Measurements from ENCODE around the gene UBE2C. TPM values are rescaled to one million over a fixed set of nuclear protein-coding genes. Genes with fewer than 3 reads are reported as not detected.

The UBE2C gene
- total RNA-seq, 1 experiment from 2014 or later = 268 TPM

DNA sequence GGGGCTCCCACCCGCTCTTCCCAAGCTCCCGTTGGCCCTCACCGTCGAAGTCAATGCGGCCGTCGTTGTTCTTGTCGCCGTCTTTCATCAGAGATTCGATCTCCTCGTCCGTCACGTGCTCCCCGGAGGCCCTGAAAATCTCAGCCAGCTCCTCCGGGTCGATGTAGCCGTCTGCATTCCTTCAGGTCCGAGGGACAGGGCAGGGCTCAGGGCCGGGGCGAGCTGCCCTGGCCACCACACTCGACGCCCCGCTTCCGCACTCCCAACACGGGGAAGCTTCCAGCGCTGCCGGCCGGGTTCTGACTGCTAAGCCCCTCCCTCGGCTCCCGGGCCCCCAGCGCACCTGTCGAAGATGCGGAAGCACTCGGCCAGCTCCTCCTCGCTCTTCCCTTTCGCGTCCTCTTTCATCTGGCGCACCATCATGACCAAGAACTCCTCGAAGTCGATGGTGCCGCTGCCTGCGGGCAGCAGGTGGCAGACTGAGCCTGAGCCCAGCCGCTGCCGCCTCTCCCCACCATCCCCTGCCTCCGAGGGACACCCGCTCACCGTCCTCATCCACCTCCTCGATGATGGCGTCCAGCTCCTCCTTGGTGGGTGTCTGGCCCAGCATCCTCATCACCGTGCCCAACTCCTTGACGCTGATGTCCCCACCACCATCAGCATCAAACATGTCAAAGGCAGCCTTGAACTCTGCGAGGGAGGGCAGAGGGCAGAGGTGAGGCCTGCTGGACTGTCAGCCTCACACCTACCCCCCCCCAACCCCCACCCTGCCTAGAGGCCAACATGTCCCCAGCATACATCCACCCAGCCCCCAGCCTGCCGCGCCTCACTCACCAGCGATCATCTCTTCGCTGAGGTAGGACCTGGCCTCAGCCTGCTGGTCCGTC, 11.7 kb downstream of the UBE2C start:
- DNase-seq = peak; percentile 87
- Histone ChIP-seq H3K79me1 (ENCODE audit: insufficient read depth, low read depth, low read length, poor library complexity, severe bottlenecking) (no peaks in the 10 kb centered on the region), H2BK12ac (ENCODE audit: insufficient read length, low read depth, low read length) (no peak overlapping the region), H4K8ac (replicated peaks; ENCODE audit: insufficient read length, low read depth, low read length) (no peak overlapping the region), H4K91ac (ENCODE audit: insufficient read length, low read depth, low read length) (no peak overlapping the region), H3K9me3 (ENCODE audit: control insufficient read depth, low read depth, low read length) (no peaks in the 10 kb centered on the region), H3K56ac (ENCODE audit: insufficient read length, low read depth, low read length) (no peak overlapping the region), H2BK15ac (ENCODE audit: low read depth, low read length) (no peak overlapping the region), H3K9ac (ENCODE audit: extremely low read depth, insufficient read length, low read length) (no peak overlapping the region), H3K23ac (ENCODE audit: insufficient read length, low read depth, low read length) (no peak overlapping the region), H3K4me2 (ENCODE audit: insufficient read depth, insufficient read length, low read length) (no peak overlapping the region), H2BK5ac (ENCODE audit: insufficient read length, low read length) (no peak overlapping the region), H3K23me2 (ENCODE audit: insufficient read length, low read depth, low read length, poor library complexity, severe bottlenecking) (no peaks in the 10 kb centered on the region), H4K5ac (ENCODE audit: insufficient read length, low read depth, low read length) (no peak overlapping the region), H3K14ac (ENCODE audit: insufficient read depth, low read length) (no peak overlapping the region), H4K20me1 (ENCODE audit: control insufficient read depth, insufficient read depth, insufficient read length) (no peaks in the 10 kb centered on the region), H3K4me1 (ENCODE audit: insufficient read depth, low read length) (no peaks in the 10 kb centered on the region), H2AK5ac (ENCODE audit: insufficient read length, low read length) (no peak overlapping the region), H3K18ac (ENCODE audit: insufficient read length, low read depth, low read length) (no peak overlapping the region), H2BK120ac (ENCODE audit: low read depth, low read length, poor library complexity, severe bottlenecking) (no peak overlapping the region), H3K27me3 (ENCODE audit: insufficient read depth, low read length) (no peaks in the 10 kb centered on the region; the same call in 1 of the 2 replicates), H2AFZ (ENCODE audit: low read length) (no peak overlapping the region), H3K4ac (ENCODE audit: low read depth, low read length) (no peak overlapping the region), H2BK20ac (ENCODE audit: low read depth, low read length, poor library complexity, severe bottlenecking) (no peak overlapping the region), H3K79me2 (ENCODE audit: insufficient read depth, low read length) (no peaks in the 10 kb centered on the region), H3K27ac (ENCODE audit: insufficient read length, low read depth, low read length) (no peak overlapping the region), H3T11ph (ENCODE audit: low read length) (no peak overlapping the region)
- Mint-ChIP-seq H3K4me3 (peak overlapping the region; percentile 62 to 73), H3K9me3 (no peaks in the 10 kb centered on the region; a peak in 1 of 5 replicates), H3K4me1 (peaks cover 22 to 40% of the 10 kb centered on the region in 2 experiments), H3K27me3 (ENCODE audit: low read depth) (peaks cover 28% of the 10 kb centered on the region), H3K27ac (peak overlapping the region in 1 of 3 experiments; percentile 82; a peak in 1 of 7 replicates), H3K36me3 (ENCODE audit: insufficient read depth in 1 of 3, low read depth in 3 of 3) (no peaks in the 10 kb centered on the region; a peak in 1 of 7 replicates)
- TF ChIP-seq CTCF (conservative IDR thresholded peaks at IDR 0.05) = peak; percentile 66
- no CpG with 5 or more reads among the region's 57 CpGs for WGBS (ENCODE audit: extremely low coverage, insufficient read length, low lambda C conversion rate)
